ENCODE measurements around the gene NDC1. TPM values are rescaled to one million over a fixed set of nuclear protein-coding genes. Genes with fewer than 3 reads are reported as not detected.

NDC1 gene
- total RNA-seq, 1 donor from 2014 or later, result 20.6 TPM

GRCh38 chr1:53799141-53799540, 39.0 kb downstream of the NDC1 start:
- H3K36me3 Mint-ChIP-seq, result peaks cover 31% of the 10 kb centered on the region
- H3K27me3 Mint-ChIP-seq (ENCODE audit: low read depth), result no peaks in the 10 kb centered on the region
- DNase-seq (ENCODE audit: low spot score in 2 of 2, unreplicated experiment in 2 of 2), result no peak
- no peak overlapping the region for H3K4me3 Mint-ChIP-seq
- H3K4me1 Mint-ChIP-seq, result peaks cover 12% of the 10 kb centered on the region
- no peak for TF ChIP-seq CTCF (IDR thresholded peaks at IDR 0.05; ENCODE audit: unreplicated experiment)
- no peaks in the 10 kb centered on the region for H3K9me3 Mint-ChIP-seq
- peak overlapping the region; percentile 93 for H3K27ac Mint-ChIP-seq

GRCh38 chr1:53792806-53793205, 45.3 kb downstream of the NDC1 start:
- no peaks in the 10 kb centered on the region for H3K27me3 Mint-ChIP-seq (ENCODE audit: low read depth)
- peaks cover 29% of the 10 kb centered on the region for H3K36me3 Mint-ChIP-seq
- peak overlapping the region; percentile 41 for H3K27ac Mint-ChIP-seq
- no peaks in the 10 kb centered on the region for H3K9me3 Mint-ChIP-seq
- no peak overlapping the region for H3K4me3 Mint-ChIP-seq
- no peak for TF ChIP-seq CTCF (IDR thresholded peaks at IDR 0.05; ENCODE audit: unreplicated experiment)
- no peak for DNase-seq (ENCODE audit: low spot score in 2 of 2, unreplicated experiment in 2 of 2)
- peaks cover 6% of the 10 kb centered on the region for H3K4me1 Mint-ChIP-seq

- no peak for TF ChIP-seq CTCF (IDR thresholded peaks at IDR 0.05; ENCODE audit: unreplicated experiment)
- peaks cover 29% of the 10 kb centered on the region for H3K36me3 Mint-ChIP-seq
Observed at GRCh38 chr1:53787655-53788054, 50.4 kb downstream of the NDC1 start.

GRCh38 chr1:53783056-53783455, 55.0 kb downstream of the NDC1 start:
- no peak overlapping the region for H3K27ac Mint-ChIP-seq
- TF ChIP-seq CTCF (IDR thresholded peaks at IDR 0.05; ENCODE audit: unreplicated experiment), result no peak
- H3K4me1 Mint-ChIP-seq, result no peaks in the 10 kb centered on the region
- H3K4me3 Mint-ChIP-seq, result no peak overlapping the region
- H3K27me3 Mint-ChIP-seq (ENCODE audit: low read depth), result no peaks in the 10 kb centered on the region
- H3K36me3 Mint-ChIP-seq, result peaks cover 27% of the 10 kb centered on the region
- no peak for DNase-seq (ENCODE audit: low spot score in 2 of 2, unreplicated experiment in 2 of 2)
- H3K9me3 Mint-ChIP-seq, result no peaks in the 10 kb centered on the region

More at GRCh38 chr1:53787655-53788054, 50.4 kb downstream of the NDC1 start:
- DNase-seq (ENCODE audit: low spot score in 2 of 2, unreplicated experiment in 2 of 2), result no peak
- Mint-ChIP-seq H3K4me3 (no peak overlapping the region), H3K4me1 (peaks cover under 1% of the 10 kb centered on the region), H3K27me3 (ENCODE audit: low read depth) (no peaks in the 10 kb centered on the region), H3K27ac (no peak overlapping the region), H3K9me3 (no peaks in the 10 kb centered on the region)

- Mint-ChIP-seq H3K4me3 (no peak overlapping the region), H3K4me1 (no peaks in the 10 kb centered on the region), H3K27me3 (ENCODE audit: low read depth) (no peaks in the 10 kb centered on the region), H3K36me3 (peaks cover 34% of the 10 kb centered on the region), H3K9me3 (peaks cover 8% of the 10 kb centered on the region), H3K27ac (no peak overlapping the region)
- TF ChIP-seq CTCF (IDR thresholded peaks at IDR 0.05; ENCODE audit: unreplicated experiment), result no peak
- no peak for DNase-seq (ENCODE audit: low spot score in 2 of 2, unreplicated experiment in 2 of 2)
Observed at GRCh38 chr1:53781654-53782053, 56.4 kb downstream of the NDC1 start.

- Mint-ChIP-seq H3K4me1 (no peaks in the 10 kb centered on the region), H3K36me3 (peaks cover 21% of the 10 kb centered on the region), H3K27me3 (ENCODE audit: low read depth) (no peaks in the 10 kb centered on the region), H3K9me3 (peaks cover 8% of the 10 kb centered on the region), H3K27ac (no peak overlapping the region), H3K4me3 (no peak overlapping the region)
- no peak for DNase-seq (ENCODE audit: low spot score in 2 of 2, unreplicated experiment in 2 of 2)
- TF ChIP-seq CTCF (IDR thresholded peaks at IDR 0.05; ENCODE audit: unreplicated experiment), result no peak
Observed at GRCh38 chr1:53777272-53777671, 60.8 kb downstream of the NDC1 start.
